Right lung (tissue), 5 donors: ENCODE results near the gene RPUSD1. TPM values are rescaled to one million over a fixed set of nuclear protein-coding genes. Genes with fewer than 3 reads are reported as not detected.
A peak's percentile ranks its signal among the peaks of the same experiment; 100 is the strongest.
"Not testable (repeated sequence)": the region's sequence is repeated elsewhere in the genome, so short reads cannot be mapped to it uniquely, and the experiment has no call there.

Source experiments
- DNase-seq, 2 donors: peaks; one replicate each; pipeline ENCODE4 v3.0.0-alpha.2; 2013
- polyA plus RNA-seq, 5 donors: library from polyadenylated mRNA; unstranded; fragments of 120-200 nt; gene quantifications; one replicate each; pipeline versions ENCODE4 v1.2.1 to v1.2.3, GENCODE V29; 2013; ENCODE audit warnings: inconsistent platforms in 1 of 5, low replicate concordance in 1 of 5; ENCODE audit not compliant: insufficient read length in 5 of 5, insufficient read depth in 1 of 5

Gene RPUSD1
- polyA plus RNA-seq, 5 donors = 8.3 to 19.2 (median 10.4) TPM

DNA sequence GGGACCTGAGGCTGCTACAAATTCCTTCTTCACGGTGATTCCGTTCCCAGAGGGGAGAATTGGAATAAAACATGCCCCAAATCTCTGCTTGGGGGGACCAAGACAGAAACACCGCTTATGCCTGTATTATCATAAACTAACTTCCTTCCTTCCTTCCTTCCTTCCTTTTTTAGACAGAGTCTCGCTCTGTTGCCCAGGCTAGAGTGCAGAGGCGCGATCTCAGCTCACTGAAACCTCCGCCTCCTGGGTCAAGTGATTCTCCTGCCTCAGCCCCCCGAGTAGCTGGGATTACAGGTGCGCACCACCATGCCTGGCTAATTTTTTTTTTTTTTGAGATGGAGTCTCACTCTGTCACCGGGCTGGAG lies 31.8 kb upstream of the RPUSD1 start:
- not testable (repeated sequence) for DNase-seq

DNA sequence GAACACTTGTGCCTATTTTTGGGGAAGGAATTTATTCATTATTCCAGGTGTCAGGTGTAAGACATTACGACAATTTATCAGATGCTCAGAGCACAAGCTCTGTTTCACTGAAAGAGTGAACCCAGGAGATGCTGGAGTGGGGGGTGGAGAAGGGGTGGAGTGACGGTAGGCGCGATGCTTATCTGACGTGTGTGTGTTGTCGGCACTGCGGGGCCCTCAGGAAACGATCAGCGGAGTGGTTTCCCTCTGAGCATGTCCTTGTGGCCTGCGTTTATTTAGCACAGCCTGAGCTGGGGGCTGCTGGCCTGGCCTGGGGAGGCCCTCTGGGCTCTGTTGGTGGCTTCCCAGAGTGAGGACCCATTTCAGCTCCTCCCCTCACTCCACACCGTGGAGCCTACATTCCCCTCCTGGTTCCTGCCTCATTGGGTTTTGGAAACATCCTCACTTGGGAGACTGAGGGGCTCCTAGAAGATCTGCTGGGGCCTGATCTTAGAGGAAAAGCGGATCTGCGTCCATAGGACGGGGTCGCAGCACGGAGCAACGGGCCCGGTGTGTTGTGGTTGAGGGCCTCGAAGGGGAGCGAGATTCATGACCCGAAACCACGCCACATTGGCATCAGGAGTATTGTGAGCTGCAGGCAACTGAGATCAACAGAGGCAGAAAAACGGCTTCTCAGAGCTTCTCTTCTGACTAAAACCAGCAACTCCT lies 31.3 kb upstream of the RPUSD1 start:
- DNase-seq = no peak

DNA sequence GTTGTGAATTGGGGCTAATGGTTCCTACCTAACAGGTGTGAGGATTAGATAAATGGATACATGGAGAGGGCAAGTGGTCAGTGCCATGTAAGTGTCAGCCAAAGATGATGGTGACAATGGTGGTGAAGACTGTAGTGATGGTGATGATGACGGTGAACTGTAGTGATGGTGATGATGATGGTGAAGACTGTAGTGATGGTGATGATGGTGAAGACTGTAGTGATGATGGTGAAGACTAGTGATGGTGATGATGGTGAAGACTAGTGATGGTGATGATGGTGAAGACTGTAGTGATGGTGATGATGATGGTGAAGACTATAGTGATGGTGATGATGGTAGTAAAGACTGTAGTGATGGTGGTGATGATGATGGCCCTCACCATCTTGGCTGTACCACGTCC lies 30.4 kb upstream of the RPUSD1 start:
- no peak for DNase-seq

DNA sequence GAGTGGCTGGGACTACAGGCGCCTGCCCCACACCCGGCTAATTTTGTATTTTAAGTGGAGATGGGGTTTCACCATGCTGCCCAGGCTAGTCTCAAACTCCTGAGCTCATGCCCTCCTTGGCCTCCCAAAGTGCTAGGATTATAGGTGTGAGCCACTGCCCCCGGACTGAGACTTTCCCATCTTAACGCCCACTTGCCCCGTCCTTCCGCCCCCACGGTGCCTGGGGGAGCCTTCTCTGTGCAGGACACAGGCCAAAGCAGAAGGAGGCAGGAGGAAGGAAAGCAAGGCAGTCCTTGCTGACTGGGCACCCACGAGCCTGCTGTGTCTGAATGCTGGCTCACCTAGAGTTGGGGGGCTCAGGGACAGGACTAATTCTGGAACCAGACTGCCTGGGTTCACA lies 30.0 kb upstream of the RPUSD1 start:
- DNase-seq = no peak

DNA sequence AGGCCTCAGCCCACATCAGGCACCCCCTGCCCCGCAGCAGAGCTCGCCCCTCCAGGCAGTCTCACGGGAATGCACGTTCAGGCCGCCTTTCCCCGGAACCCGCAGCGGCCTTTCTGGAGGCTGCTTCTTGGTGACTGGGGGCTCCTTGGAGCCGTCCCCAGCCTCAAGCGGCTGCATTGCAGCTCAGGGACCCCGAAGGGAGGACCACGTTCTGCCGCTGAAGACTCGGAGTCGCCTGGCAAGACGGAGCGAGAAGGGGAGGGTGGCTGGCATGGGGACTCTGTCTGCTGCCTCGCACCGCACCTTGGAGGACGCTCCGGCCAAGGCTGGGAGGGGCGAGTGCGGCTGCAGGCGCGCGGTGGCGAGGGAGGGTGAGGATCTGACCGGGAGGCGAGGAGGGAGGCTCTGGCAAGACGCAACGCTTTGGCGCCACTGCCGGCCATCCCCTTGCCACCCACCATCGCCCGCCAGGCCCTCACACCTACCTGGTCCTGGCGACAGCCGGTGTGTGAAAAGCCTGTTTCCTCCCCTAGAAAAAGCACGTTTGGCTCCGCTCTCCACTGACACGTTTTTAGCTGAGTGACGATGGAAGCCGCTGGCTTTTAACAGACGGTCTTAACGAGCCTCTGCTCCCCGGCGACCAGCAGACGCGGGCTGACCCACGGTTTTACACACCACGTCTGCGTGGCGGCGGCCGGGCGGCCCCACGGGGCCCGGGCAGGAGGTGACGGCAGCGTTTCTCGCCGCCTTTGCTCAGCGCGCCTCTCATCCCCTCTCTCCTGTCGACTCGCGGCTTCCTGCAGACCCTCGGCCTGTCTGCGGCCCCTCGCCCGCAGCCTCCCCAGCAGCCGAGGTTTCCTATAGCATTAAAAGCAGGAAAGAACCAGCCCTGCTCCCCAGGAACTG lies 29.1 kb upstream of the RPUSD1 start:
- no peak for DNase-seq

DNA sequence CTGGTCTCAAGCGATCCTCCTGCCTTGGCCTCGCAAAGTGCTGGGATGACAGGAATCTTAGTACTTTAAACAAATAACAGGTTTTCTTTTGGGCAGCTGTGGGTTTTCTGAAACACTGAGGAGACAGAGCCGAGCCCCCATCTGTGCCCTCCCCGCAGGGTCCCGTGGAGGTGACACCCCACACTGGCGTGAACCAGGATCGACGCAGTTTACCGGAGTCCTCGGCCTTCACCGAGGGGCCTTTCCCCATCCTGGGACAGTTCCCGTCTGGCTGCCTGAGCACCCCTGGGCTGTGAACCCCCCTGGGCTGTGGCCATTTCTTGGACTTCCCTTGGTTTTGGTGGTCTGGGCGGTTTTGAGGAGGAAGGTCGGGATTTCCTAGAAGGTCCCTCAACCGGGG lies 27.7 kb upstream of the RPUSD1 start:
- DNase-seq = no peak

DNA sequence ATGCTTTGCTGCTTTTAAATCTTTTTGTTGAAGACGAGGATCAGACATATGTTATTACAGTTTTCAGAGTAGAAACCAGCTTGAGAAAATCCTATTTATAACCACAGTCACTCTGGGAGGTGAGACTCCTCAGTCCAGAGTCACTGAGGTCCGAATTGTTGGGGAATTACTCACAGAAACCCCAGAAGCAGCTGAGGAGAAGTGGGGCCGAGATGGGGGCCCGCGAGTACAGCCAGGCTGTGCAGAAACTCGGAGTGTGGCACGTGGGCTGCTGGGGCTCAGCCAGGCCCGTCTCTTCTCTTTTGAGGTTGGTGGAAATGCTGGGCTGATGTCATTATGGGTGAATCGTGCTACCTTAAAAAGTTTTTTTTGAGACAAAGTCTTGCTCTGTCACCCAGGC lies 26.8 kb upstream of the RPUSD1 start:
- DNase-seq = no peak

DNA sequence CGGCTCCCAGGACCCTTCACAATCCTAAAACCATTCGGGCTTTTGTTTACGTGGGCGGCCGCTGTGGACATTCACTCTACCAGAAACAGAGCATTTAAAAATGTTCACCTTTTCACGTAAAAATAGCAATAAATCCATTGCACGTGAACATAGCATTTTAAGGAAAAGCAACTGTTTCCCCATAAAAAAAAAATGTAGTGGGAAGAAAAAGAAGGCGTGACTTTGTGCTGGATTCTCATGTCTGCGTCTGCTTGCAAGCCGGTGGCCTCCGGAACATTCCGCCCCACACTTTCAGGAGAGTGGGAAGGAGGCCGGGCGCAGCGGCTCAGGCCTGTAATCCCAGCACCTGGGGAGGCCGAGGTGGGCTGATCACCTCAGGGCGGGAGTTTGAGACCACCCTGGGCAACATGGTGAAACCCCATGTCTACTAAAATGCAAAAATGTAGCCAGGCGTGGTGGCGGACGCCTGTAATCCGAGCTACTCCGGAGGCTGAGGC lies 25.8 kb upstream of the RPUSD1 start:
- DNase-seq = no peak

DNA sequence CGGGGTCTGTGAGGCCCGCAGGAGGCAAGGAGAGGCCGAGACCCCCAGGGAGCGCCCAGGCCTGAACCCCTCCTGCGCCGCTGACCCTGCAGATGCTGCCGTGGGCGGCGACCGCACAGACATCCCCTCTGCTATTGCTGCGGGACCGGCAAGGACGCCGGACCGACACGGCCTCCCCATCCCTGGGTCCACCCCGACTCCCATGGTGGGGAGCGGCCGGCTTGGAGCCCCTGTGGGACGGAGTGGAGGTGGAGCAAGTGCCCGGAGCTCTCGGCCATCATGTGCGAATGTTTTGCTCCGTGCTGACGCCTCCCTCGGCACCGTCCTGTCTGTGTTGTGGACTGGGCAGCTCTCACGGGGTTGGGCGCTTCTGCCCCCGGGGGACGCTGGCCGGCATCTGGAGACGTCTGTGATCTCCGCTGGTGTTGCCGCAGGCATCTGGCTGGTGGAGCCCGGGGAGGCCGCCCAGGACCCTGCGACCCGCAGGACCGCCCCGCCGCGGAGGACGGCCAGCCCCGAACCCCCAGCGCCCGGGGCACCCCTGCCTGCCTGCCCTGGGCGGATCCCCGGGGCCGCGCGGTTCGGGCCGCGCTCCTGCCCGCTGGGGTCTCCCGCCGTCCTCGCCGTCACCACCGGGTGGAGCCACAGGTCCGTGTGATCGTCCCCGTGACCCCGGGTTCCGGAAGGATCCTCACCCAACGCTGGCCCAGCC lies 25.2 kb upstream of the RPUSD1 start:
- no peak for DNase-seq

DNA sequence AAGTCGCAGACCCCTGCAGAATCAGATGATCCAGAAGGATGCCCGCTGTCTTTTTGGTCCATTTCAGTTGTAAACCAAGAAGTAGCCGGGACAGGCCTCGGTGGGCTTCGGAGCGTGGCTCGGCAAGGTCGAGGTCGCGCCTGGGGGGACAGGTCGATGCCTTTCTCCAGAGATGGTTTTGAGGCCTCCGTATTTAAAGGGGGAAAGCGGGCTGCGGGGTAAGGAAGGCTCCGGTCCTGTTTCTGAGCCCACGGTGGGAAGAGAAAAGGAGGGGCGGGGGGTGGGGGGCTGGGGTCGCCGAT lies 19.9 kb upstream of the RPUSD1 start:
- no peak for DNase-seq

DNA sequence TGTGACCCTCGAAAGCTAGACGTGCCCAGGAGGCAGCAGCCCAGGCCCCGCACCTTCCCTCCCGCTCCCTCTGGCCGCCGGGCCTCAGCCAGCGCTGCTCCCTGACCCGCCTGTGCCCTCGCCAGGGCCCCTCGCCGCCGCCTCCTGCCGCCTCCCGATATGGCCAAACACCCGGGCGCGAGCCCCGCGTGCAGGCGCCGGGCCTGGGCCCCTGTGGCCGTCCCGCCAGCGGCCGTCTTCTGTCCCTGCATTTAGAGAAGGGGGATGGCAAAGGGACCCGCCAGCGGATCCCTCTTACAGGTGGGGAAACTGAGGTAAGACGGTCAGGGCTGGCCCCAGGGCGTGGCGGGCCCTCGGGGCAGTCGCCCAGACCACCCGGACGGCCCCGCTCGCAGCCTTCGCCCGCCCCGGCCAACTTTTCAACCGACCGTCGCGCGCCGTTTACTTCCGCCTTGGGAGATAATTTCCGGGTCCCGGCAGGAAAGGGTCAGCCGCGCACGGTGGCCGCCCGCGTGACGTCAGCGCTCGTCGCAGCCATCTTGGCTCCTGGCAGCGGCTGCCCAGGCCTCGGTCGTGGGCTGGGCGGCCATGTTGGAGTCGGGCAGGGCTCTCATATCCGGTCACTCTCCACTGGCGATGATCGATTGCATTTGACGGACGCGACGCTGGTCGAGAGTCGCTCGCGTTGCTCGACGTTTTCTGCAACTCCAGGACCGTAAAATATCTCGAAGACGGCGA lies 19.3 kb upstream of the RPUSD1 start:
- DNase-seq = peak; percentile 87 to 88

DNA sequence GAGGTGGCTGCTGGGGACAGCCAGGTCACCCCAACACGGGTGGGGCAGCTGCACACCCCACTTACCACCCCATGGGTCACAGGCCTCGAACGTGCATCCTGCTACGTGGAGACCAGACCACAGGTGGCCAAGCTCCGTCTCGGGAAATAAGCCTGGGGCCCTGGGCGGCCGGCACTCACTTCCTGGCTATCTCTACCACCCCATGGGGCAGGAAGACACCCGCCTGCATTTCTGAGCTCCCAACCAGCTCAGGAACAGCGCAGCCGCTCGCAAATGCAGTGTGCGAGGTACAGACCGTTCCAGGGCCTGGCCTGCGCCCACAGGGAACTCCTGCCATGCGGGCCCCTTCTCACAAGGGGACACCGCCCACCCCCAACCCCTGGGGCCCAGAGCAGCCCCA lies 17.3 kb upstream of the RPUSD1 start:
- DNase-seq = no peak

DNA sequence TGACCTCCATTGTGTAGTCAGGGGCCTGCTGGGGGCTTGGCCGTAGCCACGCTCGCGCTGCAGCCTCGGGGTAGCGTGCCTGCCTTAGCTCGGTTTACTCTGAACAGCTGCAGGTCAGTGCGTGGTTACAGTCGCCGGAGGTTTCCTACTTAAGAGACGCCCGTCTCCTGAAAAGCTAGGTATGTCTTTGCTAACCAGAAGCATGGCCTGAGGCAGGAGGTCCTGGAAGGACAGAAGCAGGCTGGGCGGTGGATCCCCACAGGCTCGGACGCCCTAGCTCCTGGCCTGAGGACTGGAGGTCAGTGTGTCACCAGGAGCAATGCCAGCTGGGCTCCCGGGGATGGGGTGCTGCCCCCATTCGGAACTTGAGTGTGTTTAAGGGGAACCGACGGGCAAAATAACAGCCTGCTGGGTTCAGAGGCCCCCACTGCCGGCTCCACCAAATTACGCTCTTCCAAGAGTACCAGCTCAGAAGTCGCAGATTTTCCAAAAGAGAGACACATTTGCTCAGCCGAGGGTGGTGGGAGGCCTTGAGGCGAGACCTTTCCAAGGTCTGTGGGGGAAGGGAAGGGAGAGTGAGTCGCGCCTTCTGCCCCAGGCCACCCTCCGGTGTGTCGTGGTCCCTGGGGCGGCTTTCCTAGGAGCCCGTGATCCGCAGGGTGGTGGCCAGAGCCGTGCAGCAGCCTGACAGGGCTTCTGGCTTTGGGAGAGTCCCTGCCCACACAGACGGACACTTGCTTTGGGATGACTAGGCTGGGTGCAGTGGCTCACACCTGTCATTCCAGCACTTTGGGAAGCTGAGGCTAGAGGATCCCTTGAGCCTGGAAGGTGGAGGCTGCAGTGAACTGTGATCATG lies 16.2 kb upstream of the RPUSD1 start:
- DNase-seq = no peak

DNA sequence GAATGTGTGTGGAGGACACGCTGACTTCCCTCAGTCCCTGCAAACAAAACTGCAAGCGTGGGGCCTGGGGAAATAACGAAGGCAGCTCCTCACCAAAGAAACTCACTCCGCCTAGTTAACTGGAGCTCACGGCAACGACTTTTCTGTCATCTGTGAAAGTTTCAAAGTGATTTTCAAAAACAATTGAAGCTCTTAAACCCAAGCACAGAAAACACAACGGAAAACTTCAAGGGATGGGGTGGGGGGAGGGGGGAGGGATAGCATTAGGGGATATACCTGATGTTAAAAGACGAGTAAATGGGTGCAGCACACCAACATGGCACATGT lies 15.5 kb upstream of the RPUSD1 start:
- no peak for DNase-seq

DNA sequence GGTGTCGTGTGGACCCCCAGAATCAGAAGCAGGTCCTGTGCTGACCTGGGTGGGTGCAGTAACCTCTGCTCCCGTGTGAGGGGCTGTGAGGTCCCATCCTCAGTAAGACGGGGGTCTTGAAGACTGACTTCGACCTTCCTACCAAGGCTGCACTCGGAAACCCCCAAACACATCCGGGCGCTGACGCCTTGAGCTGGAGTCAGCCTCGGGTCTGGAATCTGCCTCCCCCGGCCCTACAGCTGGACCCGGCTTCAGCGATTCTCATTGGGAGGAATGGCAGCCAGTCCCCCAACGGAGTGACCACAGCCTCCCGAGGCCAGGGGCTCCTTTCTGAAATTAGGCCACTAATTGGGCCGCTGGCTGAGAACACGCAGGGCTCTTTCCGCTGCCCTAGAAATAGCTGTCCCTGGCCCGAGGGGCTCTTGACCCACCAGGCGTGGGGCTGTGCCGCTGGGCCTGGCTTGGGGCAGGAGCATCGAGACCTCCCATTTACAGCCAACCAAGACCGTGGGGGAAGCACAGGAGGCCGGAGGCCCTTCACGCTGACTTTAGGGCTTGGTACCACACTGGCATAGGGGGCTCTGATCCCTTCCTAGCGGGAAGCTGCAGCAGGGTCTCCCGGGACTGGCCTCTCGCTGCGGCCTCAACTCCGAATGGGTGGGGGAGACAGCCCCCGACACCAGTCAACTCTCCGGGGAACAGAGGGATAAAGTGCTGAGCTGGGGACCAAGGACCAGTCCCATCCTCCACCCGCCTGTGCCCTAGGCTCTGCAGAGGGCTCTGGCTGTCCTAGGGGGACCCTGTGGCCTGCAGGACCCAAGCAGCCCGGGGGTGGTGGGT lies 15.0 kb upstream of the RPUSD1 start:
- no peak for DNase-seq

DNA sequence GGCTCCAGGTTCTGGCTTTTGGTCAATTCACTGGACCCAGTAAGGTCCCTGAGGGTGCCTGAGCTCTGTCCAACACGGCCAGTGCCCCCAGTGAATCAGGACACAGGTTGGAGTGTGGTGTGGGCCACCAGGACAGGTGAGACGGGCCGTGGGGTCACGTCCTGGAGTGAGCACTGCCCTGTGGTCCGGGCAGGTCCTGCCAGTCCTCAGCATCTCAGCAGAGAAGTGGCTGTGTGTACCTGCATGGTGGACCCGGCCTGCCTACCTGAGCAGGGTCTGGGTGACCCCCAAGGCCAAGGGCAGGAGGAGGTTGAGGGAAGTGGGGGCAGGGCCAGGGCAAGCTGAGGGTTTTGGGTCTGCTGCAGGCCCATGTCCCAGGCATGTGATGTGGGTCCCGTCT lies 14.3 kb upstream of the RPUSD1 start:
- DNase-seq = no peak

DNA sequence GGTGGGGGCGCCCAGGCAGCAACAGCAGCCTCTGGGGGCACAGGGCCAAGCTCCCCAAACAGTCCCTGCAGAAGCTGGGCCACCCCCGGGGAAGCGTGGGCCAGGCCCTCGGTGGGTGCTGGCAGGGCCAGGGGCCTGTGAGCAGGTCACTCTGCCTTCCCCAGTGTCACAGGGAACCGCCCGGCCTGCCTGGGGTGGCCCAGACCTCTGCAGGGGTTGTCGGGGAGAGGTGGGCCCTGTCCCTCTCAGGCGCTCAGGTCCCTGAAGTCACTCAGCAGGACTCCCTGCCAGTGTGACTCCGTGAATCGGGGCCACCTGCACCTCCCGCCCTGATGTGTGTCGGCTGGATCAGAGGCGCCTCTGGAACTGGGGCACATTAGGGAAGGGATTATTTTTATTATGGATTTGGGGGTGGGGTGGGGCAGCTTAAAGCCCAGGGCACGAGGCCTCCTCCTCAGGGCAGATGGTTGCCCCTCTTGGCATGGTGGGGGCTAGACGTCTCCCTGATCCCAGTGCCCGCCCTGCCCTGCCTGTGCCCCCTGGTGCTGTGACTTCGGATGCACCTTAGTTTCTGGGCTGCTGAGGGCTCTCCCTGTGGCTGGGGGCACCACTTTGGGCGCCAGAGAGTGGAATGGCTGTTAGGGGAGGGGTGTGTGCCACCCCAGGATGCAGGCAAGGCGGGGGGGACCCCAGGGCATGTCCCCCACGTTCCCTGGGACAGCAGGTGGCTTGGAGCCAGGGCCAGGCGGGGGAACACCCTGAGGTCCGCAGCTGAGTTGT lies 13.6 kb upstream of the RPUSD1 start:
- no peak for DNase-seq

DNA sequence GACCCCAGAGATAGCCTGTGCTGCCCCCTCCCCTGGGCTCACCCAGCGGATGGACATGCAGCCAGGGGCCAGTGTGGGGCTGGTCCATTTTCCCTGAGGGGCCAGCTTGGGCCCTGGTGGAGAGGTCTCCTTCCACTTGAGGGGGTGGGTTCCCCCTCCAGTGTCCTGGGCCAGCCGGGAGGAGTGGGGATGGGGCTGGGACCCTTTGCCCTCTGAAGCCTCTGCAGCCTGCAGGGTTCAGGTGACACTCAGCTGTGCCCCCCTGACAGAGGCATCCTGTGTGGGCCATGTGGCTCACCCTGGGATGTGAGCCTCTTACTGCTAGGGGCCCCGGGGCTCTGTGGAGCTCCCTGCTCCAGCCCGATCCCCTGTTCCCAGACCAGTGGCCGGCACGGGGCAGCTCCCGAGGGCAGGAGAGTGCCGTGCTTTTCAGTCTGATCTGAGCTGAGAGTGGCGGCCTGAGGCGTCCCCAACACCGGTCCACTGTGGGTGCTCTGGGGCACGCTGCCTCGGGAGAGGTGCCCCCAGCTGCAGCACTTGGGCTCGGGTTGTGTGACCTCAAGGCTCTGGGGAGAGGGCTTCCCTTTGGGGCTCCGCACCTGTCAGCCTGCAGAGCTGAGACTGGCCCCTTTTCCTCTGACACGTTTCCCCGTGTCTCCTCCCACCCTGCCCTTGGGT lies 12.8 kb upstream of the RPUSD1 start:
- no peak for DNase-seq
